H1 (cell line): ENCODE data around the gene TINCR. TPM values are rescaled to one million over a fixed set of nuclear protein-coding genes. Genes with fewer than 3 reads are reported as not detected.
A peak's percentile ranks its signal among the peaks of the same experiment; 100 is the strongest.

ENCODE experiments used
- CBX5 ChIP-seq: fragments of 300-800, 300-1000 bp; sonication (generic); IDR thresholded peaks from 2 replicates; pipeline ENCODE4 v1.7.1; 2016; ENCODE audit warnings: antibody characterized with exemption, low read length, low read depth
- CEBPB ChIP-seq: IDR thresholded peaks from 2 replicates; pipeline ENCODE4 v1.6.1; 2012; ENCODE audit warnings: low read depth, low read length
- CREB1 ChIP-seq: IDR thresholded peaks from 2 replicates; pipeline ENCODE4 v1.6.1; 2012; ENCODE audit warnings: inconsistent platforms
- EP300 ChIP-seq, 2 experiments: IDR thresholded peaks; 1 replicate in 1 of 2; 2 replicates in 1 of 2; pipeline ENCODE4 v1.6.1; 2011 to 2012; ENCODE audit warnings: low read depth in 2 of 2, low read length in 2 of 2, mild to moderate bottlenecking in 2 of 2, borderline replicate concordance in 1 of 2, inconsistent platforms in 1 of 2, moderate library complexity in 1 of 2
- EZH2 ChIP-seq: fragments of 200-600 bp; sonication (generic); IDR thresholded peaks from 2 replicates; pipeline ENCODE4 v1.7.1; 2012; ENCODE audit warnings: low read depth, mild to moderate bottlenecking, moderate library complexity, low read length, inconsistent platforms; ENCODE audit not compliant: severe bottlenecking
- FOSL1 ChIP-seq: IDR thresholded peaks from 2 replicates; pipeline ENCODE4 v1.6.1; 2011; ENCODE audit warnings: mild to moderate bottlenecking, low read depth, low read length, moderate library complexity; ENCODE audit not compliant: insufficient read depth
- GABPA ChIP-seq: IDR thresholded peaks from 2 replicates; pipeline ENCODE4 v1.6.1; 2011; ENCODE audit warnings: mild to moderate bottlenecking, low read length, moderate library complexity, borderline replicate concordance; ENCODE audit not compliant: insufficient read depth
- HDAC2 ChIP-seq, 2 experiments: fragments of 300-600 bp in 1 of 2; sonication (generic) in 1 of 2; IDR thresholded peaks; 2 replicates each; pipeline ENCODE4 v1.6.1; 2011 to 2012; ENCODE audit warnings: low read depth in 2 of 2, low read length in 2 of 2, mild to moderate bottlenecking in 2 of 2, moderate library complexity in 2 of 2, borderline replicate concordance in 1 of 2, inconsistent platforms in 1 of 2
- JUN ChIP-seq: IDR thresholded peaks from 2 replicates; pipeline ENCODE4 v1.6.1; 2011; ENCODE audit warnings: low read depth, mild to moderate bottlenecking, improper control_type of control experiment, low read length
- KDM1A ChIP-seq: fragments of 200-600, 300-600 bp; sonication (generic); IDR thresholded peaks from 2 replicates; pipeline ENCODE4 v1.7.1; 2016; ENCODE audit warnings: mild to moderate bottlenecking, low read length, borderline replicate concordance
- KDM4A ChIP-seq: IDR thresholded peaks from one replicate; pipeline ENCODE4 v1.7.1; 2012; ENCODE audit warnings: low read depth, mild to moderate bottlenecking, moderate library complexity, low read length, inconsistent platforms; ENCODE audit not compliant: severe bottlenecking
- NRF1 ChIP-seq: IDR thresholded peaks from 2 replicates; pipeline ENCODE4 v1.6.1; 2011; ENCODE audit warnings: mild to moderate bottlenecking, low read depth, low read length, improper control_type of control experiment
- POLR2A ChIP-seq, 2 experiments: IDR thresholded peaks; 1 replicate in 1 of 2; 2 replicates in 1 of 2; pipeline ENCODE4 v1.6.1; 2011; ENCODE audit warnings: low read depth in 2 of 2, low read length in 2 of 2, mild to moderate bottlenecking in 2 of 2; ENCODE audit errors: control extremely low read depth in 1 of 2
- POLR2AphosphoS5 ChIP-seq: IDR thresholded peaks from 2 replicates; pipeline ENCODE4 v1.6.1; 2011; ENCODE audit warnings: low read depth, low read length
- RBBP5 ChIP-seq: IDR thresholded peaks from 2 replicates; pipeline ENCODE4 v1.7.1; 2012; ENCODE audit warnings: low read depth, mild to moderate bottlenecking, inconsistent platforms, low read length, moderate library complexity, borderline replicate concordance
- SIRT6 ChIP-seq: IDR thresholded peaks from one replicate; pipeline ENCODE4 v1.7.1; 2012; ENCODE audit warnings: low read length, inconsistent platforms
- SUZ12 ChIP-seq: fragments of 200-600 bp; sonication (generic); IDR thresholded peaks from 2 replicates; pipeline ENCODE4 v1.6.1; 2012; ENCODE audit warnings: mild to moderate bottlenecking, inconsistent platforms, low read length, moderate library complexity, mixed read lengths
- TBP ChIP-seq: IDR thresholded peaks from 2 replicates; pipeline ENCODE4 v1.6.1; 2011; ENCODE audit warnings: low read depth, low read length, improper control_type of control experiment
- TCF12 ChIP-seq: IDR thresholded peaks from 2 replicates; pipeline ENCODE4 v1.6.1; 2011; ENCODE audit warnings: low read depth, mild to moderate bottlenecking, low read length
- TEAD4 ChIP-seq: IDR thresholded peaks from 2 replicates; pipeline ENCODE4 v1.6.1; 2012; ENCODE audit warnings: low read depth, low read length, inconsistent platforms, mixed read lengths
- polyA plus RNA-seq, 7 experiments: library from polyadenylated mRNA; depleted of rRNA in 3 of 7; stranded (reverse) in 5 of 7; unstranded in 2 of 7; fragments of >200 nt in 5 of 7; fragments of 200-250 nt in 2 of 7; gene quantifications; 1 replicate in 5 of 7; 2 replicates in 1 of 7; 4 replicates in 1 of 7; pipeline versions ENCODE4 v1.2.1 to v1.2.3, GENCODE V29; 2011 to 2013; ENCODE audit warnings: missing spikeins in 2 of 7, mixed read lengths in 2 of 7
- total RNA-seq: library from RNA; stranded (reverse); fragmentation: NEBNext Ultra II Directional; extraction: Animal tissue kit (Norgen Biotek cat#: 25700); gene quantifications from 2 replicates; pipeline ENCODE4 v1.2.1, GENCODE V29; 2021
- TF ChIP-seq, protein P1 (sequence below): IDR thresholded peaks from 2 replicates; pipeline ENCODE4 v1.6.1; 2012; ENCODE audit warnings: inconsistent platforms
- TF ChIP-seq, protein P2 (sequence below): IDR thresholded peaks from 2 replicates; pipeline ENCODE4 v1.6.1; 2012; ENCODE audit warnings: inconsistent platforms

TINCR gene
- total and polyA plus RNA-seq, 2 of the 8 experiments (the other 6 are each of a cell fraction or from before 2014, with no cell fraction given) = 0.52 to 1.4 TPM

DNA sequence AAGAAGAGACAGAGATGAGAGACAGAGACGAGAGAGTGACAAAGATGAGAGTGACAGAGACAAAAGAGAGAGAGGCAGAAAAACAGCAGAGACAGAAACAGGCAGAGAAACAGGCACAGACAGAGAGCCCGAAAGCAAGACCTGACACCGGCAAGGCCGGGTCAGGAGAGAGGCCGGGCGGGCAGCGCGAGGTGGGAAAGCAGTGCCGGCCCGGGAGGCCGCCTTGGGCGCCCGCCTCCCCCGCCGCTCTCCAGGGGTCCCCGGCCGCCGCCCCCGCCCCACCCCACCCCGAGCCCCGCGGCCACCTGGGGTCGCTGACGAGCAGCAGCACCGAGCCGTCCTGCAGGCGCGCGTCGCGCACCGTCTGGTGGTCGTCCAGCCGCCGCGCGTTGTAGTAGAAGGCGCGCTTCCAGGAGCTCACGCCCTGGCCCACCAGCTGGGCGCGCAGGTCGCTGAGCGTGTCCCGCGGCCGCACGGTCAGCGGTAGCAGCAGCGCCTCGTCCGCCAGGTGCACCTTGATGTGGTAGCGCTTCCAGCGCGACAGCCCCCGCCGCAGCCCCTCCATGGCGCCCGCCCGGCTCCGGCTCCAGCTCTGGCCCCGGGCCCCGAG is at the start of gene TINCR (continued):
- TF ChIP-seq SUZ12 (no peak), POLR2A (IDR thresholded peaks at IDR 0.05; ENCODE audit: control extremely low read depth in 1 of 2, low read depth in 2 of 2, low read length in 2 of 2) (no peak), EP300 (IDR thresholded peaks at IDR 0.05; ENCODE audit: borderline replicate concordance in 1 of 2, low read depth in 2 of 2, low read length in 2 of 2) (no peak), RBBP5 (peak; percentile 38; the same call in 1 of the 2 replicates), CBX5 (no peak), KDM4A (peak; percentile 84), TCF12 (no peak), HDAC2 (IDR thresholded peaks at IDR 0.05; ENCODE audit: borderline replicate concordance in 1 of 2, low read depth in 2 of 2, low read length in 2 of 2) (no peak), SIRT6 (no peak), KDM1A (peak; percentile 65; the same call in 1 of the 2 replicates), CEBPB (no peak), EZH2 (no peak), FOSL1 (no peak), GABPA (no peak), POLR2AphosphoS5 (no peak; the same call in 1 of the 2 replicates), NRF1 (no peak), TEAD4 (no peak), CREB1 (peak; percentile 40; the same call in 1 of the 2 replicates), TBP (no peak), JUN (no peak)
- TF ChIP-seq, protein P1, sequence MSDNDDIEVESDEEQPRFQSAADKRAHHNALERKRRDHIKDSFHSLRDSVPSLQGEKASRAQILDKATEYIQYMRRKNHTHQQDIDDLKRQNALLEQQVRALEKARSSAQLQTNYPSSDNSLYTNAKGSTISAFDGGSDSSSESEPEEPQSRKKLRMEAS = peak; percentile 64; the same call in 1 of the 2 replicates
- TF ChIP-seq, protein P2, sequence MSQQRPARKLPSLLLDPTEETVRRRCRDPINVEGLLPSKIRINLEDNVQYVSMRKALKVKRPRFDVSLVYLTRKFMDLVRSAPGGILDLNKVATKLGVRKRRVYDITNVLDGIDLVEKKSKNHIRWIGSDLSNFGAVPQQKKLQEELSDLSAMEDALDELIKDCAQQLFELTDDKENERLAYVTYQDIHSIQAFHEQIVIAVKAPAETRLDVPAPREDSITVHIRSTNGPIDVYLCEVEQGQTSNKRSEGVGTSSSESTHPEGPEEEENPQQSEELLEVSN = 0 out of 2 replicates have a peak, but pooled peaks have one; percentile 14
